HG03439 (cell line): ENCODE results near the gene ECHDC1.
A peak's percentile ranks its signal among the peaks of the same experiment; 100 is the strongest.
"Not testable (repeated sequence)": the region's sequence is repeated elsewhere in the genome, so short reads cannot be mapped to it uniquely, and the experiment has no call there.

Source experiments
- ATAC-seq: cut with Tn5 transposase; IDR thresholded peaks from one replicate; pipeline ENCODE4 v1.9.1; 2021; ENCODE audit warnings: mild to moderate bottlenecking, moderate library complexity; ENCODE audit not compliant: unreplicated experiment

ECHDC1 gene, protein sequence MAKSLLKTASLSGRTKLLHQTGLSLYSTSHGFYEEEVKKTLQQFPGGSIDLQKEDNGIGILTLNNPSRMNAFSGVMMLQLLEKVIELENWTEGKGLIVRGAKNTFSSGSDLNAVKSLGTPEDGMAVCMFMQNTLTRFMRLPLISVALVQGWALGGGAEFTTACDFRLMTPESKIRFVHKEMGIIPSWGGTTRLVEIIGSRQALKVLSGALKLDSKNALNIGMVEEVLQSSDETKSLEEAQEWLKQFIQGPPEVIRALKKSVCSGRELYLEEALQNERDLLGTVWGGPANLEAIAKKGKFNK

DNA sequence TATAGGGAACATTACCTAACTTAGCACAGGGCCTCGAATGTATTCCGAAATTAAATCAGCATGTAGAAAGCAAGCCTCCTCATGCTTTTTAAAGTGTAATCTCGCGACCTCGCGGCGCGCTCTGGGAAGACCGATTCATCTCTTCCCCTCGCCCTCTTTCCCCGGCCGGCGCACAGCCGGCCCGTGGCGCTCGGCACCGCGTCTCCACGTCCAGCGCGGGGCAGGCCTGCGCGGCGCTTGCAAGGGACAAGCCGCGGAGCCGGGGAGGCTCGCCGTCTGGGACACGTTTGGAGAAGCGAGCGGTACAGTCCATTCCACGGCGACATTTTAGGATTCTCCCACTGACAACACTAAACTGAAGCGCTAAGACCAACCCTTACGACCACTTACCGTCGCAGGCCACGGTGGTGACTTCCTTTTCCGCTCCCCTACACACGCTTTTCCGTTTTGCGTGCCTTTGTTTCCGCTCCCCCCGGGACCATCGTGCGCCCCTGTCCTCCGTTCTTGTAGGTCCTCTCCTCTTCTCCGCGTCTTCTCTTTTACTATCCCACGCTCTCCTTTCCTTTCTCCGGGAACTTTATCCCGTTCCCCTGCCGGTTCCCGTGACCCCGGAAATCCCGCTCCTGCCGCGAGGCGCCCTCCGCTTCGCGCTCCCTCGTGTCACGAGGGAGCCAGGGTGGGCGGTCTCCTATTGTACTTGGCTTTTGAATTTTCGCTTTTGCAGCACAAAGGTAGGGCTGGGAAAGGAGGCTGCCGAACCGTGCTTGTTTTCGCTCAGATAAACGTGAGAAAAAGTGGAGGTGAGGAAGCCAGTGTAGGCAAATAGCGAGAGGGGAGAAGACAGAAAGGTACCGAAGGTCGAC is at the start of gene ECHDC1:
ECHDC1 (minus strand) TSS at position 664 of the 863 bp plus-strand sequence. CDS start 12,581 bp downstream, outside the sequence.
- peak; percentile 77 for ATAC-seq

DNA sequence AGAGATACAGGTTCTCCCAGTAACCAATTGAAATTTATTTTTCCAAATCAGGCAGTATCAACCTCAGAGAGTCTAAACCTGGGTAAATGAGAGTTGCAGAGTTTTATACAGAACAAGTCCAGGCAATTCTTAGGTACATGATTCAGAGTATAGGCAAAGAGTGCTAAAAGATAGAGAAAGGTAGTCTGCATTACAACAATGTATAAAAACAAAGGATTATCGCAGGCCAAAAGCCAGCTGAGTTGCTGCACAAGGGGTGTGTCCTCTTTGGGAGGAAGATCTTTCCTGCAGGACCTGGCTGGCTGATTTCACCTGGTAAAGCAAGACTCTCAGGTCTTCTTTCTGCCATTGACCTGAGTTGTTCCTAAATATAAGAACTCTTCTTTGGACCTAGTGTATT is 48.9 kb upstream of the ECHDC1 start:
- ATAC-seq, result no peak

DNA sequence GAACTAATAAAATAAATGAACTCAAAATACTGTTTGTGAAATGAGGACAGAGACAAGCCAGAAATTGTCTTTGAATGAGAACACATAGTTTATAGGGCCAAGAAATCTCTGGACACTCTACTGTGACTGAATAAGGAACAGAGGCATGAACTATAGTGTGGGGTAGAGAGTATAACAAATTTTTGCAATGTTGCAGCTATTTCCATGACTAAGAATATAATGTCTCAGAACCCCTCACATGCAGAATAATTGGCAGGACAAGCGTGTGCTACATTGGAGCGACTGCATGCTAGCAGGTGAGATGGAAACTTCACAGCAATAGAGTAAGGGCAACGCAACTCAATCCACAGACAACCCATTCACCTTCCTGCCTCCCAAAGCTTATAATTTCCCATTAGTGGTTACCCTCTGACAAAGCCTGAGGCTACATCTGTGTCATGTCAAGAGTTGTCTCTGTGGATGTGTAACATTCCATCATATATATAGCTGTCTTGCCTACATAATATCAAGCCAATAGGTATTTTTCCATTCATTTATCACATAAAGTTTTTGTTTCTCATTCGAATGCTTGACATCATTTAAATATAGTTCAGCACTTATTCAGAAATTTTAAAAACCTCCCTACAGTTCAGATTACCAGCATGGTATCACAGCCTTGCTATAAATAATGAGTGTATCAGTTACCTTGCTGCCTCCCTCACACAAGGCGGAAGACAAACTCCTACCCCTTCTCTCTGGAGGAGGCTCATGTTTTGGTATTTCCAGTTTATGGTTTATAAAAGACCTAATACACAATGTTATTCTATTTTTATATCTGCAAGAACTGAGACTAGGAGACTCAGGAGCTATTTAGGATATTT is 47.9 kb upstream of the ECHDC1 start:
- no peak for ATAC-seq

DNA sequence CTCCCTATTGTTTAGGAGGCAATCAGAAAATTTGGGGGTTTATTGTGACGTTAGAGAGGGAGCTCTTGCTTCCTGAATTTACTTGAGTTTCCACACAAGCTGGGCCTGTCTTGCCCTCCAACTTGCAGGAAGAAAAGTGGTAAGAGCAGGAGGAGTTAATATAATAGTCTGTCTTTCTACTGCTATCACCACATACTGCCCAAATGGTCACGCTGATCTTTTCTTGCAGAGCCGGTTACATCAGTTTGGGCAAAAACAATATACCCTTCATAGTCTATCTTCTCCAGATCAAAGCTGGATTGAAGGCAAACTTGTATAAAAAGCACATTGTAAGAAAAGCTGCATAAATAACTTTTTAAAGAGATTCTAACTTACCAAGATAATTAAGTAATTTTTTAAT is 46.3 kb upstream of the ECHDC1 start:
- no peak for ATAC-seq

DNA sequence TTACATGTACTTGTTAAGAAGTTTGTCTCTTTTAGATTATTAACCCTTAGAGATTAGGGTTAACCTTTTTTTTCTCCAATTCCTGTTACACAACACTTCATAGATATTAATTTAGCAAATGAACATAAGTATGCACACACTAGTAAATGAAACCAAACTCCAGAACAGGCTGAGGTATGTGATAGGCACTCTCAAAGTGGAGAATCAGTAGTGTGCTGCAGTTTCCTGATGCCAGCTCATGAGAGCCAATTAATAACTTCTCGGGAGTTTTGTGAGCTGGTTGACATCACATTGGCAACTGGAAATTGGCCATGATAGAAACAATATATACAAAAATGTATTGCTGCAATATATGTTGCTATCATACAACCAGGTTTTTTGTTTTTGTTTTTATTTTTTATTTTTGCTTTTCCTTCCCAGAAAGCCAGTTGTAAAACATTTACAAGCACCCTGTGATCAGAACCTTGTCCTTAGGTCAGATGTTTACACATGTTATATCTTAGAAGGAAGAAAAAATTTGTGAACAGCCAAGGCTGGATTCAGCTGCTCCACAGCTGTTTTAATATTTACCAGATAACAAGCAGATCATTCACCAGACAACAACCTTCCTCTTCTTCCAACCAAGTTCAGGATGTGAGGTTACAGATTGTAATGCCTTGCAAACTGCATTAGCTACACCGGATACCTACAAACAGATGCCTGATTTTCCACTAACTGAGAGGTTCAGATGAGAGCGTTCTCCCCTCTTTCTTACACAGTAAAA is 42.4 kb upstream of the ECHDC1 start:
- ATAC-seq, result no peak

DNA sequence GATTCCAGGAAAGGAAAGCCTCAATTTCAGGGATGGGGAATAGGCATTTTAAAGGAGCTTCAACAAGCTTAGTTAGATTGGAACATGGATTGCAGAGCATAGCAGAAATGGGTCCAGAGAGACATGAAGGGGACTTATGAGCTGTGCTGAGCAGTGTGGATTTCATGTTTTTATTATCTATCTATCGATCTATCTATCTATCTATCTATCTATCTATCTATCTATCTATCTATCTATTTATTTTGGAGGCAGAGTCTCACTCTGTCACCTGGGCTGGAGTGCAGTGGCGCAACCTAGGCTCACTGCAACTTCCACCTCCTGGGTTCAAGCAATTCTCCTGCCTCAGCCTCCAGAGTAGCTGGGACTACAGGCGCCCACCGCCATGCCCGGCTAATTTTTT is 41.4 kb upstream of the ECHDC1 start:
- not testable (repeated sequence) for ATAC-seq

DNA sequence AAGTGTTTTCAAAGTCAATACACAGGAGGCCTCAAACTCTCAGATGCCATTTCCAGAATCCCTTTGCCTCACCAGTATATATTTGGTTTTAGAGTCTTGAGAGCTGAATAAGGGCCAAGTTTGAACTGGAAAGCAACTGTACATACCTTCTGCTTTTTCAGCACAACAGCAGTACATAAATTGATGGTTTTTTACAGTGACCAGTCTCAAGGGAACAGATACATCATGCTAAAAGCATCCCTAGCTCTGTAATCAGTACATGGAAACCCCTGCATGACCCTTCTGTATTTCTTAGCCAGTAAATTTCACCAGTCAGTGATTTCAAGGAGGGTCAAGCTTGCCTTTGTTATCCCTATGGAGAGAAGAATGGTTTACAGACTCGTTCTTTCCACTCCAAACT is 40.6 kb upstream of the ECHDC1 start:
- ATAC-seq, result no peak

DNA sequence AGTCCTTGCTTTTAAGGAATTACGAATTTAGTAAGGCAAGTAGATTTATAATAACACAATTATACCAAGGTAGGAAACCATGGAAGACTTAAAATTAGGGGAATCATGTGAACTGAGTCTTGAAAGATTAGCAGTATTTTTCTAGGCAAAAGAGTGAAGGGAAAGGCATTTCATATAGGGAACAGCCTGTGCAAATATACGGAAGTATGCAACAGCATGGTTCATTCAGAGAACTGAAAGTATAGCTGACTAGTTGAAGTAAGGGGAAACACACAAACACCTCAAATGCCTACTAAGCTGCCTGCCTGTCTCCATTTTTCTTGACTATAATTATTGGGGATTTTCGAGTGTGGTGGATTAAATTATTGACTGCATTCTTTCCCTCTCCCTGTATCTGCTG is 39.0 kb upstream of the ECHDC1 start:
- no peak for ATAC-seq

DNA sequence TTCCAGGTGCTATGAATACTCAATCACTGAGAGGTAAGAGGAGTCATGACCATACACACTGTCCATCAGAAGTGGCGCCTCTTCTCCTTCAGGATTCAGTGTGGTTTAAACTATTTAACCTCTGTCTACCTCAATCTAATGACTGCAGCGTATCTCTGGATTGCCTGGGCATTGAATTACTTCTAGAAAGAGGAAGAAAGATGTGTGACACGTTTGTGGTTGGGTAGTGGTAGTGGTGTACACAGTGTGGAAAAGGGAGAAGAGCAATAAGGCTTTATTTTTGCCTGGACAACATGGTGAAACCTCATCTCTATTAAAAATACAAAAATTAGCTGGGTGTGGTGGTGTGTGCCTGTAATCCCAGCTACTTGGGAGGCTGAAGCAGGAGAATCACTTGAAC is 38.0 kb upstream of the ECHDC1 start:
- ATAC-seq, result no peak

DNA sequence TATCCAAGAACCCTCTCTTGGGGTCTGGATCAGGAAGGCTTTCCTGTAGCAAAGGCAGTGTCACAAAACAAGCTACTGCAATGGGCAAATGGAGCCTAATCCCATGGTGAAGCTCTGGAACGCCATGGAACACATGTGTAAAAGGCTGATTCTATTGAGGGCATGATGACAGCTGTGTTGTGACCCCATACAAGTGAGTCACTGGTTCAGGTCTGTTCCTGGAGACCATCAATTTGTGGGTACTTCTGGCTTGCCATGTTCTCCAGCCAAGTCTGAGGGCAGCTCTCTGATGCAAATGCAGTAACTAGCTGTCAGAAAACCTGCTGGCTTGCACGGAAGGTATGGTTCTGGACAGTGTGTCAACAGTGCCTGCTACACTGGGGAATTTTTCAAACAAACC is 33.3 kb upstream of the ECHDC1 start:
- no peak for ATAC-seq

DNA sequence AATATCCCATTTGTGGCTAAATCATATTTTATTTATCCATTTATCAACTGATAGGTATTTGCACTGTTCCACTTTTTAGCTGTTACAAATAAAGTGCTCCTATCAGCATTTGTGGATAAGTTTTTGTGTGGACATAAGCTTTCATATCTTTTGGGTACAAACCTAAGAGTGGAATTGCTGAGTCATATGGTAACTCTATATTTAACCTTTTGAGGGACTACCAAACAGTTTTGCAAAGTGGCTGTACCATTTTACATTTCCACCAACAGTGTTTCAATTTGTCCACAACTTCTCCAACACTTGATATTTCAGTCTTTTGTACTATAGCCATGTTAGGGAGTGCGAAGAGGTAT is 23.6 kb upstream of the ECHDC1 start:
- no peak for ATAC-seq

DNA sequence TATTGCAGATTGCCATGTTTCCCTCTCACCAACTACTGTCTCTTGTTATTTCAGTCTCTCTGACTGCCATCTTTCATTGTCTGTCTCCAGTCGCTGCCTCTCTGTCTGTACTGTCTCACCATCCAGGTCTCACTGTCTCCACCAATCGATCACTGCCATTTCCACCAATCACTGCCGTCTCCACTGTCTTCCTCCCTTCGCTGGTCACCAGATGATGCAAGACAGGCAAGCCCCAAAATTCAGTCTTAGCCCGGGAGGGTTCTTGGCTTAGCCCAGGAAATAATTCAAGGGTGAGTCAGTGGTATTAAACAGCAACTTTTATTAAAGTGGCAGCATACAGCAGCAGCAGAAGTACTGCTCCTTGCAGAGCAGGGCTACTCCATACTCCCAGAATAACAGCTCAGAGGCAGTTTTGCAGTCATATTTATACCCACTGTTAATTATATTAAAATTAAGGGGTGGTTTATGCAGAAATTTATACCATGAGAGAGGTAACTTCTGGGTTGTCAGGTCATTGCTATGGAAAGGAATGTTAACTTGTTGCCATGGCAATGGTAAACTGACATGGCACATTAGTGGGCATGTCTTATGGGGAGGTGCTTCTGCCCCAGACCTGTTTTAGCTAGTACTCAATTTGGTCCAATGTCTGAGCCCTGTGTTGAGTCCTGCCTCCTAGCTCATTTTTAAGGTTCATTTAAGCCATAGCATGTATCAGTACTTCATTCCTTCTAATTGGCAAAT is 23.0 kb upstream of the ECHDC1 start:
- ATAC-seq, result no peak

DNA sequence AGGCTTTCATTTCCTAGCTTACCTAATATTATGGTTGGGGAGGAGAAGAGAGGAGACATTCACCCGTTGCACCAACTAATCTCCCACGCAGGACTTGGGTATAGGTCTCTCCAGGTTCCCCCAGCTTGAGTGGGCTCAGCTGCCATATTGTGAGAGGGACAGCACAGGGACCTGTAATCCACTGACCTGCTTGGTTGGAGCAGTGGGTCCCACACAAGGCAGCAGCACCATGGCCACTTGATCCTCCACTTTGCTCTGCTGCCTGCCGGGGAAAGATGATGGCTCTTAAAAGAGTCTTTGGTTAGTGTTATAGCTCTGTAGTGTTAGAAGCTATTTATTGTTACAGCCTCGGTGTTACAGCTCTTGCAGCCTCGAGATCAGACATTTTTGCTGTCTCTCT is 22.5 kb upstream of the ECHDC1 start:
- no peak for ATAC-seq

DNA sequence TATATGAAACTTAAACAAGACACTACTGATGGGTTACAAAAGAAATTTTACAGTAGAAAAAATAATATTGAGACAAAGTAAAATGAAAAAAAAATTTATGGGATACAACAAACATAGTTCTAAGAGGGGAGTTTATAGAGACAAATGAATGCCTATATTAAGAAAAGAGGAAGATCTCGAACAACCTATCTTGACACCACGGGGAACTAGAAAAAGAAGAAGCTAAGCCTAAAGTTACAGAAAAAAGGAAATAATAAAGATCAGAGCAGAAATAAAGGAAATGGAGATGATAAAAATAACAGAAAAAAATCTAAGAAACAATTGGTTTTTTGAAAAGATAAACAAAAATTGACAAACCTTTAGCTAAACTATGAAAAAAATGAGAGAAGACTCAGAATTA is 9.1 kb upstream of the ECHDC1 start:
- ATAC-seq, result no peak

DNA sequence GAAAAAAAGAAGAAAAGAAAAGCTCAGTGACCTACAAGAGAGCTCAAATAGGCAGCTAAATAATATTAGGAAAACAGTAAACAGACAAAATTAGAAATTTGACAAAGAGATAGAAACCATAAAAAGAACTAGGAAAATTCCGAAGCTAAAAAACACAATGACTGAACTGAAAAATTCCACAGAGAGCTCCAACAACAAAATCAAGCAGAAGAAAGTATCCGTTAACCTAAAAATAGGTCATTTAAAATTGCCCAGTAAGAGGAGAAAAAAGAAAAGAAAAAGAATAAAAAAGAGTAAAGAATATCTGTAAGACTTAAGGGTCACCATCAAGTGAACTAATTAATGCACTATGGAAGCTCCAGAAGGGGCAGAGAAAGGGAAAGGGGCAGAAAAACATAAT is 6.6 kb upstream of the ECHDC1 start:
- ATAC-seq, result no peak

DNA sequence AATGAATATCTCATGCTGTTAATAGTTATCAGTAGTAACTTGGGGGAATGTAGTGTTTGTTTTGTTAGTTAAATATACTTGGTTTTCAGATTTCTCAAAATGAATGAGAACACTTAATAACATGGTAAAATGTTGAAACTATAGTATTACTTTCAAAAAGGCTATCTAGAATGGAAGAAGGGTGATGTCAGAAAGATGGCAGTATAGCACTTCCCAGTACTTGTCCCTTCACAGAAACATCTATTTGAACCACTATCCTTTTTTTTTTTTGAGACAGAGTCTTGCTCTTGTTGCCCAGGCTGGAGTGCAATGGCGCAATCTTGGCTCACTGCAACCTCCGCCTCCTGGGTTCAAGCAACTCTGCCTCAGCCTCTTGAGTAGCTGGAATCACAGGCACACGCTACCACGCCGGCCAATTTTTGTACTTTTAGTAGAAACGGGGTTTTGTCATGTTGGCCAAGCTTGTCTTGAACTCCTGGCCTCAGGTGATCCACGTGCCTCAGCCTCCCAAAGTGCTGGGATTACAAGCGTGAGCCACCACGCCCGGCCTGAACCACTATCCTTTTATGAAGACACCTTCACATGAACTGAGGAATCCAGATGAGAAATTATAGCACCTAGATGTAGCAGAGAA is 4.7 kb upstream of the ECHDC1 start:
- no peak for ATAC-seq

DNA sequence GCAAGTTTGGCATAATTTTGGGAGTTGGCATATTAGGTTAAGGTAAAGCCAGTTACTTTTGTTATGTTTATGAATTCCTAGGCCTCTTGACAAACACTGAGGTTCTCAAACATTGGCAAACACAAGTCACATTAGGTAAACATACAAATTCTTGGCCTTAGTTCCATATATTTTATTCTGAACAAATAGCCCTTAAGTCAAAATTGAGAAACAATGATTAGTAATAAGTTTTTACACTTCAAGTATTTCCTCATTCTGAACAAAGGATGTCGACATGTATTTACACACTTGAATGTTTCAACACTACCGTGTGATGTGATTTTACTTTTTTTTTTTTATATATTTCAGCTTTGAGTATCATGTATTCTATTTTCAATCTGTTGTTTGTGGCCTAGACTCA is 3.8 kb upstream of the ECHDC1 start:
- ATAC-seq, result no peak

DNA sequence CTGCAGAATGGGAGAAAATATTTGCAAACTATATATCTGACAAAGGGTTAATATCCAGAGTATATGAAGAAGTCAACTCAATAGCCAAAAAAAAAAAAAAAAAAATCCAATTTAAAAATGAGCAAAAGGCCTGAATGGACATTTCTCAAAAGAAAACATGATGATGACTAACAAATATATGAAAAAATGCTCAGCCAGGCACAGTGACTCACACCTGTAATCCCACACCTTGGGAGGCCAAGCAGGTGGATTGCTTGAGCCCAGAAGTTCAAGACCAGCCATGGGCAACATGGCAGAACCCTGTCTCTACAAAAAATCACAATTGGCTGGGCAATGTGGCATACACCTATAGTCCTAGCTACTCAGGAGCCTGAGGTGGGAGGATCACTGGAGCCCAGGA is 2.1 kb upstream of the ECHDC1 start:
- no peak for ATAC-seq

DNA sequence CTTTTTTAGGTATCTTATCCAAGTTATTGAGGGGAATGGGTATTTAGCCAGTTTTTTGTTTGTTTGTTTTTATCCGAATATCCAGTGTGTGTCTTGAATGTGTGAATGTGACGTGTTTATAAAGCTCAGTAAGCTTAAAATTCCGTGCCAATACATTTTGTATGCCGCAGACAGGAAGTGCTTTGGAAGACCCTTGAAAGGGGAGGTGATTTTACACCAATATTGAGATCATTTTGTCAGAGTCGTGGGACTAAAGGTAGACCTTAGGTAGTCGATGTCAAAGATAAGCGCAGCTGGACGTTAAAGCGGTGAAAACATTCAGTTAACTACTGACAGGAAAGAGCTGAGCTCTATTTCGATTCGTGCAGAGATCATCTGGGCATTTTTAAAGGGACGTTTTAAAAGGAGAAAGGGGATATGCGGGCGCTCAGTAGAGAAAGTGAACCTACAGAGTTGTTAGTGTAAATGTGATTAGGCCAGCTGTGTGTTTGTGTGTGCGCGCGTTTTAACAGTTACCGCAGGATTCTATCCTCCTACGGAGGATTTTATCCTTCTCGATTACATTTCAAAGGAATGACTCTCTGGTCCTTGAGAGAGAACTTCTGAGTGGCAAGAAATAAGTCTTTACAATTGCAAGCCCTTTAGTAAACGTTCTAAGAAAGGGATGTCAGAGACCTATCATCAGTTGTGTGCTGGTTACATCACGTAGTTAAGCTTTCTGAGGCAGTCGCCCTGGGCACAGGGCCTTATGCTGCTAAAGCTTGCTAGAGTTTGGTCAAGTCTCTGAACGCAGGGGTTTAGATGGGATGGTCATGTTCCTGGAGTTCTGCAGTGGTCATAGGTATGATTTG is 625 bp upstream of the ECHDC1 start:
- no peak for ATAC-seq
